SKM-1 treated with dmso at 0.1 percent for 144 hours (cell line): ENCODE results near the gene CYP27A1.
"Not testable (repeated sequence)": the region's sequence is repeated elsewhere in the genome, so short reads cannot be mapped to it uniquely, and the experiment has no call there.

ENCODE experiments used
- DNase-seq: peaks from one replicate; lab custom pipeline; 2025; ENCODE audit not compliant: unreplicated experiment; lab: John Stamatoyannopoulos, UW

The CYP27A1 gene

GRCh38 chr2:218830526-218831306 is 48.8 kb downstream of the CYP27A1 start:
- DNase-seq: no peak

GRCh38 chr2:218831378-218831990 is 49.5 kb downstream of the CYP27A1 start, which contains the start of gene PRKAG3:
Gene PRKAG3, minus strand, starts transcription at chr2:218831803.
- DNase-seq: no peak

GRCh38 chr2:218832081-218832480 is 50.1 kb downstream of the CYP27A1 start:
- no peak for DNase-seq

GRCh38 chr2:218832520-218832919 is 50.6 kb downstream of the CYP27A1 start:
- DNase-seq: no peak

GRCh38 chr2:218833023-218833609 is 51.2 kb downstream of the CYP27A1 start:
- no peak for DNase-seq

- no peak for DNase-seq
Observed at GRCh38 chr2:218834685-218835084, 52.7 kb downstream of the CYP27A1 start.

GRCh38 chr2:218837495-218837894 is 55.5 kb downstream of the CYP27A1 start:
- no peak for DNase-seq

GRCh38 chr2:218839430-218839829 is 57.5 kb downstream of the CYP27A1 start:
- peak; percentile 82 for DNase-seq

GRCh38 chr2:218839888-218840287 is 57.9 kb downstream of the CYP27A1 start:
- no peak for DNase-seq

- not testable (repeated sequence) for DNase-seq
Observed at GRCh38 chr2:218844334-218844733, 62.4 kb downstream of the CYP27A1 start.

- not testable (repeated sequence) for DNase-seq
Observed at GRCh38 chr2:218846963-218847362, 65.0 kb downstream of the CYP27A1 start.

GRCh38 chr2:218849721-218850120 is 67.8 kb downstream of the CYP27A1 start:
- no peak for DNase-seq

GRCh38 chr2:218850796-218851195 is 68.8 kb downstream of the CYP27A1 start:
- no peak for DNase-seq

- DNase-seq: no peak
Observed at GRCh38 chr2:218851286-218851685, 69.3 kb downstream of the CYP27A1 start.

GRCh38 chr2:218852911-218853667 is 71.1 kb downstream of the CYP27A1 start:
- peak; percentile 39 for DNase-seq

- no peak for DNase-seq
Observed at GRCh38 chr2:218853766-218854165, 71.8 kb downstream of the CYP27A1 start.

- DNase-seq: no peak
Observed at GRCh38 chr2:218854860-218855259, 72.9 kb downstream of the CYP27A1 start.

- DNase-seq: no peak
Observed at GRCh38 chr2:218855305-218856166, 73.6 kb downstream of the CYP27A1 start.

- DNase-seq: no peak
Observed at GRCh38 chr2:218856167-218856895, 74.4 kb downstream of the CYP27A1 start.

GRCh38 chr2:218856896-218857243 is 74.9 kb downstream of the CYP27A1 start:
- no peak for DNase-seq
